Measurements from ENCODE around the gene SYTL5. TPM values are rescaled to one million over a fixed set of nuclear protein-coding genes. Genes with fewer than 3 reads are reported as not detected.

The SYTL5 gene
- total RNA-seq, 5 donors from 2014 or later (not counting 1 experiment from before 2014, with no cell fraction given): 0.06 TPM; not detected in 4

GRCh38 chrX:37993837-37994619, 12.3 kb upstream of the SYTL5 start:
- H3K36me3 ChIP-seq (ENCODE audit: control insufficient read depth in 2 of 2, extremely low read depth in 1 of 2, insufficient read depth in 1 of 2, low read length in 1 of 2): no peaks in the 10 kb centered on the region
- Mint-ChIP-seq H3K27me3 (peaks cover 0 to 17% of the 10 kb centered on the region in 2 donors), H3K4me1 (no peaks in the 10 kb centered on the region), H3K4me3 (no peak overlapping the region), H3K9me3 (no peaks in the 10 kb centered on the region), H3K36me3 (no peaks in the 10 kb centered on the region), H3K27ac (no peak overlapping the region)
- no peaks in the 10 kb centered on the region for H3K9me3 ChIP-seq
- CTCF ChIA-PET: no interaction called here
- ATAC-seq (replicated peaks in 1 of 4): peak in 1 of 4 experiments; percentile 26
- no peaks in the 10 kb centered on the region for H3K4me1 ChIP-seq (ENCODE audit: control insufficient read depth in 1 of 2, extremely low read depth in 1 of 2, insufficient read depth in 2 of 2, low read length in 2 of 2)
- H3K27me3 ChIP-seq (replicated peaks in 1 of 2; ENCODE audit: control insufficient read depth in 2 of 2, extremely low read depth in 1 of 2, insufficient read depth in 2 of 2, low read length in 1 of 2): no peaks in the 10 kb centered on the region
- 86% methylated on average over 6 of the region's 7 CpGs for WGBS (ENCODE audit: insufficient coverage)
- no peak overlapping the region for H3K27ac ChIP-seq (ENCODE audit: low read length)
- H3K4me3 ChIP-seq (ENCODE audit: control insufficient read depth in 1 of 2, extremely low read depth in 1 of 2, low read length in 1 of 2): no peak overlapping the region
- POLR2A ChIA-PET: no interaction called here
- DNase-seq: peak in 6 of 35 experiments; percentile 0 to 52 (median 6)

- H3K9me3 ChIP-seq: no peaks in the 10 kb centered on the region
- H3K27ac ChIP-seq (ENCODE audit: low read length): no peak overlapping the region
- no peaks in the 10 kb centered on the region for H3K4me1 ChIP-seq (ENCODE audit: control insufficient read depth in 1 of 2, extremely low read depth in 1 of 2, insufficient read depth in 2 of 2, low read length in 2 of 2)
- no CpG with 5 or more reads among the region's 1 CpG for WGBS (ENCODE audit: insufficient coverage)
- CTCF ChIA-PET: interaction anchor here in 1 of 2 donors (0.6 kb wide), 1 partner anchor 422 kb away, joined by 3 read pairs; no protein-coding TSS in a partner anchor
- ATAC-seq (replicated peaks in 1 of 4): no peak
- H3K27me3 ChIP-seq (replicated peaks in 1 of 2; ENCODE audit: control insufficient read depth in 2 of 2, extremely low read depth in 1 of 2, insufficient read depth in 2 of 2, low read length in 1 of 2): no peaks in the 10 kb centered on the region
- H3K36me3 Mint-ChIP-seq: no peaks in the 10 kb centered on the region
- H3K9me3 Mint-ChIP-seq: no peaks in the 10 kb centered on the region
- H3K36me3 ChIP-seq (ENCODE audit: control insufficient read depth in 2 of 2, extremely low read depth in 1 of 2, insufficient read depth in 1 of 2, low read length in 1 of 2): no peaks in the 10 kb centered on the region
- H3K4me3 Mint-ChIP-seq: no peak overlapping the region
- DNase-seq: no peak
- H3K27ac Mint-ChIP-seq: no peak overlapping the region
- no peak overlapping the region for H3K4me3 ChIP-seq (ENCODE audit: control insufficient read depth in 1 of 2, extremely low read depth in 1 of 2, low read length in 1 of 2)
- H3K27me3 Mint-ChIP-seq: peaks cover 0 to 13% of the 10 kb centered on the region in 2 donors
- no peaks in the 10 kb centered on the region for H3K4me1 Mint-ChIP-seq
- POLR2A ChIA-PET: no interaction called here
Measured at GRCh38 chrX:37995428-37995827, 10.9 kb upstream of the SYTL5 start.

- no peaks in the 10 kb centered on the region for H3K4me1 Mint-ChIP-seq
- ATAC-seq (replicated peaks in 1 of 4) (no peak), DNase-seq (no peak)
- ChIA-PET POLR2A (no interaction called here), CTCF (no interaction called here)
- no peak overlapping the region for H3K27ac Mint-ChIP-seq
- Histone ChIP-seq H3K9me3 (no peaks in the 10 kb centered on the region), H3K27ac (ENCODE audit: low read length) (no peak overlapping the region), H3K4me1 (ENCODE audit: control insufficient read depth in 1 of 2, extremely low read depth in 1 of 2, insufficient read depth in 2 of 2, low read length in 2 of 2) (no peaks in the 10 kb centered on the region), H3K4me3 (ENCODE audit: control insufficient read depth in 1 of 2, extremely low read depth in 1 of 2, low read length in 1 of 2) (no peak overlapping the region), H3K27me3 (replicated peaks in 1 of 2; ENCODE audit: control insufficient read depth in 2 of 2, extremely low read depth in 1 of 2, insufficient read depth in 2 of 2, low read length in 1 of 2) (no peaks in the 10 kb centered on the region), H3K36me3 (ENCODE audit: control insufficient read depth in 2 of 2, extremely low read depth in 1 of 2, insufficient read depth in 1 of 2, low read length in 1 of 2) (no peaks in the 10 kb centered on the region)
- peaks cover 0 to 9% of the 10 kb centered on the region in 2 donors for H3K27me3 Mint-ChIP-seq
- no peak overlapping the region for H3K4me3 Mint-ChIP-seq
- 87% methylated on average over 4 of the region's 8 CpGs for WGBS (ENCODE audit: insufficient coverage)
- H3K9me3 Mint-ChIP-seq: no peaks in the 10 kb centered on the region
- H3K36me3 Mint-ChIP-seq: no peaks in the 10 kb centered on the region
Measured at GRCh38 chrX:37997096-37997495, 9.3 kb upstream of the SYTL5 start.

GRCh38 chrX:37998586-37999262, 7.6 kb upstream of the SYTL5 start:
- Mint-ChIP-seq H3K27ac (no peak overlapping the region), H3K4me1 (no peaks in the 10 kb centered on the region), H3K36me3 (no peaks in the 10 kb centered on the region), H3K4me3 (no peak overlapping the region), H3K27me3 (peaks cover 0 to 10% of the 10 kb centered on the region in 2 donors), H3K9me3 (no peaks in the 10 kb centered on the region)
- no peak for DNase-seq
- ChIA-PET CTCF (no interaction called here), POLR2A (no interaction called here)
- no peak overlapping the region for H3K27ac ChIP-seq (ENCODE audit: low read length)
- 43% methylated on average over 1 of the region's 7 CpGs for WGBS (ENCODE audit: insufficient coverage)
- no peaks in the 10 kb centered on the region for H3K9me3 ChIP-seq
- H3K4me1 ChIP-seq (ENCODE audit: control insufficient read depth in 1 of 2, extremely low read depth in 1 of 2, insufficient read depth in 2 of 2, low read length in 2 of 2): no peaks in the 10 kb centered on the region
- H3K4me3 ChIP-seq (ENCODE audit: control insufficient read depth in 1 of 2, extremely low read depth in 1 of 2, low read length in 1 of 2): no peak overlapping the region
- no peak for ATAC-seq (replicated peaks in 1 of 4)
- H3K27me3 ChIP-seq (replicated peaks in 1 of 2; ENCODE audit: control insufficient read depth in 2 of 2, extremely low read depth in 1 of 2, insufficient read depth in 2 of 2, low read length in 1 of 2): no peaks in the 10 kb centered on the region
- H3K36me3 ChIP-seq (ENCODE audit: control insufficient read depth in 2 of 2, extremely low read depth in 1 of 2, insufficient read depth in 1 of 2, low read length in 1 of 2): no peaks in the 10 kb centered on the region

- Mint-ChIP-seq H3K9me3 (peaks cover 0 to 6% (median 4%) of the 10 kb centered on the region in 3 donors), H3K27ac (no peak overlapping the region), H3K36me3 (no peaks in the 10 kb centered on the region), H3K27me3 (peaks cover 0 to 19% of the 10 kb centered on the region in 2 donors), H3K4me1 (no peaks in the 10 kb centered on the region), H3K4me3 (no peak overlapping the region)
- H3K27ac ChIP-seq (ENCODE audit: low read length): no peak overlapping the region
- H3K36me3 ChIP-seq (ENCODE audit: control insufficient read depth in 2 of 2, extremely low read depth in 1 of 2, insufficient read depth in 1 of 2, low read length in 1 of 2): no peaks in the 10 kb centered on the region
- ChIA-PET CTCF (no interaction called here), POLR2A (no interaction called here)
- no peaks in the 10 kb centered on the region for H3K27me3 ChIP-seq (replicated peaks in 1 of 2; ENCODE audit: control insufficient read depth in 2 of 2, extremely low read depth in 1 of 2, insufficient read depth in 2 of 2, low read length in 1 of 2)
- 100% methylated on average over 4 of the region's 17 CpGs for WGBS (ENCODE audit: insufficient coverage)
- no peak overlapping the region for H3K4me3 ChIP-seq (ENCODE audit: control insufficient read depth in 1 of 2, extremely low read depth in 1 of 2, low read length in 1 of 2)
- ATAC-seq (replicated peaks in 1 of 4): no peak
- no peaks in the 10 kb centered on the region for H3K4me1 ChIP-seq (ENCODE audit: control insufficient read depth in 1 of 2, extremely low read depth in 1 of 2, insufficient read depth in 2 of 2, low read length in 2 of 2)
- no peak for DNase-seq
- H3K9me3 ChIP-seq: no peaks in the 10 kb centered on the region
Measured at GRCh38 chrX:38000706-38001105, 5.6 kb upstream of the SYTL5 start.

GRCh38 chrX:38004046-38004445, 2.3 kb upstream of the SYTL5 start:
- H3K27me3 ChIP-seq (replicated peaks in 1 of 2; ENCODE audit: control insufficient read depth in 2 of 2, extremely low read depth in 1 of 2, insufficient read depth in 2 of 2, low read length in 1 of 2): no peaks in the 10 kb centered on the region
- Mint-ChIP-seq H3K36me3 (no peaks in the 10 kb centered on the region), H3K27ac (no peak overlapping the region), H3K4me3 (no peak overlapping the region), H3K9me3 (peaks cover 0 to 6% (median 4%) of the 10 kb centered on the region in 3 donors), H3K27me3 (peaks cover 0 to 17% of the 10 kb centered on the region in 2 donors), H3K4me1 (no peaks in the 10 kb centered on the region)
- CTCF ChIA-PET: no interaction called here
- no peak overlapping the region for H3K27ac ChIP-seq (ENCODE audit: low read length)
- ATAC-seq (replicated peaks in 1 of 4): no peak
- no peaks in the 10 kb centered on the region for H3K9me3 ChIP-seq
- no peak for DNase-seq
- POLR2A ChIA-PET: no interaction called here
- no peak overlapping the region for H3K4me3 ChIP-seq (ENCODE audit: control insufficient read depth in 1 of 2, extremely low read depth in 1 of 2, low read length in 1 of 2)
- WGBS (ENCODE audit: insufficient coverage): no CpG with 5 or more reads among the region's 3 CpGs
- H3K36me3 ChIP-seq (ENCODE audit: control insufficient read depth in 2 of 2, extremely low read depth in 1 of 2, insufficient read depth in 1 of 2, low read length in 1 of 2): no peaks in the 10 kb centered on the region
- H3K4me1 ChIP-seq (ENCODE audit: control insufficient read depth in 1 of 2, extremely low read depth in 1 of 2, insufficient read depth in 2 of 2, low read length in 2 of 2): no peaks in the 10 kb centered on the region
